Inferior parietal cortex (tissue), 1 donor: ENCODE measurements around the gene CHMP2B.

Source experiments
- DNase-seq: peaks from one replicate; pipeline ENCODE4 v3.0.0-alpha.2; 2016; ENCODE audit errors: extremely low spot score

Gene CHMP2B, protein sequence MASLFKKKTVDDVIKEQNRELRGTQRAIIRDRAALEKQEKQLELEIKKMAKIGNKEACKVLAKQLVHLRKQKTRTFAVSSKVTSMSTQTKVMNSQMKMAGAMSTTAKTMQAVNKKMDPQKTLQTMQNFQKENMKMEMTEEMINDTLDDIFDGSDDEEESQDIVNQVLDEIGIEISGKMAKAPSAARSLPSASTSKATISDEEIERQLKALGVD

DNA sequence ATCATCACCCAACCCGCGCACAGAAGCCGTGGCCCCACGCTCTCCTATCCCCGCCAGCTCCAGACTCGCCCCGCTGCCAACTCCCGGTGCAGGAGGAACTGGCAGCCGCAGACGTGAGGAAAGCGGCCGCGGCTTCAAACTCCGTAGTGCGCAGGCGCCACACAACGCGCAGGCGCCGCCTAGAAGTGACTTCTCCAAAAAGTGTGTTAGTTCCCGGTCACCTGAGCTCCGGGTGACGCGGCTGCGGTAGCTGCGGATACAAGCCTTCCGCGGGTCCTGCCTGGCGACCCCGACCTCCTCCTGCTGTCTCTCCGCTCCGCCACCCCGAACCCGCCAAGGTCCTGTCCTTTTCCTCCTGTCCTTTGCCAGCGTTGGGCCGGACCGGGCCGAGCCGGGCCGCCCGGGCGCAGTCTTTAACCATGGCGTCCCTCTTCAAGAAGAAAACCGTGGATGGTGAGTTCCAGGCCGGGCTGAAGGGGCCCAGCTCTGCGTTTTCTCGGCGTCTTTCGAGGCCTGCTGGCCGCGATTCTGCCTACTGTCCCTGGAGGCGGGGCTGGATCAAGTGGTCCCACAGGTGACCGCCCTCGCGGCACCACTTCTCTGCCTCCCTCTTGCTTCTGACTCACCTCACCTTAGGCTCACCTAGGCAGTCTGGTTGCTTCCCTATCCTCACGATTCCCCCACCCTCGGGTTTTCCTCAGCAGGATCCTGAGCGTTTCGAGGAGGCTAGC is at the start of gene CHMP2B:
CHMP2B (plus strand) TSS at position 206 of the 731 bp plus-strand sequence; CDS start at position 420, 214 bp downstream.
- DNase-seq: peak; percentile 95

DNA sequence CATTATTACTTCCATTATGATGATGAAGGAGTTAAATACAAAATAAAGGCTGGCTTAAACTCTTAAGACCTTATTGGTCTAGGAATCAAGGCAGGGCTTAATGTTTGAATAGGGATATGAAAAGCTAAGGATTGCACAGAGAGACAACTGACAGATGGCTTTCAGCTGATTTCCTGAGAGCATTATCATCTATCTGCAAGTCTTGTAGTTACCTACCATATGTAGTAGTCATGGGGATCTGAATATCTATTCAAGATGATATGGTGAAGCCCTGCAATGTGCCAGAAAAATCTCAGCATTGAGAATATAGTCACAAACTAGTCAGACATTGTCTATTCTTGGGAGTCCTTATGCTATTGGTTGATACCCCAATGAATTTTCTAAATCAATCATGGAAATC is 47.5 kb upstream of the CHMP2B start:
- no peak for DNase-seq

DNA sequence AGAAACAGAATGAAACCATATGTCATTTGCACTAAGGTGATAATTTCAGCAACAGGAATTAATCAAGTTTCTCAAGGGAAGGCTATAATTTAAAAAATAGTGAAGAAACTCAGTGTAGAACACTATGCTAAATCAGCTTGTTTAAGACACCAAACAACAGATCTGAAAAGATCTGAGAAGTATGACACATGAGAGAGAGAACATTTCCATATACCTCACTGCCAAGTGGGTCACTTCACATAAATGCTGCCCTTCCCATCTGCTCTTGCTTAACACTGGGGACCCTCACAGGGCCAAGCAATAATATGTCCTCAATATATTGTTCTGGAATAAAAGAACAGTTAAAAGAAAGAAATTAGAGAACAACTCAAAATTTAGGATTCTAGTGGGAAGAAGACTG is 45.6 kb upstream of the CHMP2B start:
- no peak for DNase-seq

DNA sequence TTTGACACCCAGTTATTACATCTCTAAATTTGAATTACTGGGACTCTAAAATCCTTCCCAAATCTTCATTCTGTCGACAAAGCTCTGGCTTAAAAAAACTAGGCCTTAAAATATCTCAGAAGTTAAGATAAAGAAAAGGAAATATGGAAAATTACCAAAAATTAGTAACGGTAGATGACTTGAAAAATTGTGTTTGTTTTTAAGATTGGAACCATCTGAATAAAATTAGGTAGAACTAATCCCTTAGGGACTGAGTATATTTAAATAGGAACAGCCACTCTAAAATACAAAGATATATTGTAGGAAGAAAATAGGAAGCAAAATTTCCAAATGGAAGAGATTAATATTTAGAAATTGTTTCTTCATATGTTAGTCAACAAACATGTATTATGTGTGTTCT is 45.1 kb upstream of the CHMP2B start:
- DNase-seq: no peak

DNA sequence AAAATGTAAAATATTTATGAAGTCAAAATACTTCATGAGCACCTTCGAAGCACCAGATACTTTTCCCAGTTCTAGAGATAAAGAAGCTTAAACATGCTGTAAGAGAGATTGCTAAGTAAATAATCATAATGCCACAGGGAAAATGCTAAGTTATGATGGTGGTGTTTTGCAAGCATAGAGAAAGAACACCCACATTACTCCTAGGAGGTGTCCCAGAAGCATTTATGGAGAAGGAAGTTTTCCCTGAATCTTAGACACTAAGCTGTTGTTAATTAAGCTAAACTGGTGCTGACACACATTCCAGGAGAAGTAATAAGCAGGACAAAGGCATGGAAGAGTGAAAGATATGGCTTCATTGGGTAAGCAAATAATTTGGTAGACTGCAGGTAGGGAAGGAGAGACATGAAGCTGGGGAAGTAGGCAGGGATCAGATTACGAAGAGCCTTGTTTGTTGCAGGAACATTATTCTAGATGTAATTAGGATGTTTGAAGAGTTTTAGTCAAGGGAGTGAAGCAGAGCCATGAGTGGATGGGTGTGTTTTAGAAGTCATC is 40.4 kb upstream of the CHMP2B start:
- DNase-seq: no peak

DNA sequence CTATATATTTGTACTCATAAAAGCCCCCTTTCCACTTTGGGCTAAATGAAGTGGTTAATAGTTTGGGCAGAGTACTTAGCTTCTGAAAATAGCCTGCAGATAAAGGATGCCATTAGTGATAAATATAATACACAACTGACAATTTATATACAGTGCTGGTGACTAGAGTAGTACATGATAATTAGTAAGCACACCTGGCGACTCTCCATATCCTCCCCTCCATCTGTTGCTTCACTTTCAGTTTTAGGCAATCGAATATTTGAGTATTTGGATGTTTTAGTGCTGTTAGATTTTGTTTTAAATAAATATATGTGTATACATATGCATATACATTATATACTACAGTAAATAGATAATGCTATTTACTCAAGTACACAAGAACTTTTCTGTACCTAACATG is 35.9 kb upstream of the CHMP2B start:
- DNase-seq: no peak

DNA sequence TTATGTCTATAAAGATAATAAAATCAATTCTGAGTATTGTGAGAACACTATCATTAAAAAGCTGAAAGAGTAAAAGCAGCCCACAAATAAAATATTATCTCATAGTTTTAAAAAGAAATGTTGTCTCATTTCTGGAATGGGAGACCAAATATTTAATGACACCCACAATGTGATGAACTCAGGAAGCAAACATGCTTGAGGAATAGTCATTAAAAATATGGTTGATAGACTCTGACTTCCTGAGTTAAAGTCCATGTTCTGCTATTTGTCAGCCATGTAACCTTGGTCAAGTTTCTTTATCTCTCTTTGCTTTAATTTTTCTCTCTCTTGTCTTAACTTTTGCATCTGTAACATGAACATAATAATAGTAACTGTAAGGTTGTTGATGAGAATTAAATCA is 35.5 kb upstream of the CHMP2B start:
- DNase-seq: no peak

DNA sequence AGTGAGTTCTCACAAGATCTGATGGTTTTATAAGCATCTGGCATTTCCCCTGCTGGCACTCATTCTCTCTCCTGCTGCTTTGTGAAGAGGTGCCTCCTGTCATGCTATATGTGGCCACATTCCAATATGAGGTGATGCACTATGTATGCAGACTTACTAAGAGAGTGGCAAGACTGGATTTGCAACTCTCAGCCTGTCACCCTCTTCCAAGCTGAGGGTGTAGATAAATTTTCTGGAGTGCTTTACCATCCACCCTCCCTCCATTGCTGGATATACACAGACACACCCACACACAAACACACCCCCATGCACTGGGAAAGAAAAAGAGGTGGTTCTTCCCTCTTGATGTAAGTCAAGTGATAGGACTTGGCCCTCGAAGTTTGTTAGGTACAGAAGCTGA is 30.2 kb upstream of the CHMP2B start:
- DNase-seq: no peak

DNA sequence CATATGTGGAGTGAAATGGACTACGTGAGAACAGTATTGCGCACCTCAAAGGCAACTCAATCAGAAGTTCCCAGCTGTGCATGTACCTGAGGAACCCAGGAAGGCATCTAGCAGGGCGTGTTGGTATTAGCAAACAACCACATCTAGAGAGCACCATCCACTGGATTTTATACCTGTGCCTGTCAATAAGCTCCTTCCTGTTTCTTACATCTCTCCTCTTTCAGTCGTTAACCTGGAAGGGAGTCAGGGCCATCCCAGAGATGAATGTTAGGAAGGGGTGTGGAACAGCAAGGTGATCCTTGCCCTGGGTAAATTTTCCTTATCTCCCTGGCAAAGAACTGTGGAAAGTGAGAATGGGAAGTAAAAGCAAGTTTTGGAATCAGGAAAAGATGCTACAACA is 29.6 kb upstream of the CHMP2B start:
- DNase-seq: no peak

DNA sequence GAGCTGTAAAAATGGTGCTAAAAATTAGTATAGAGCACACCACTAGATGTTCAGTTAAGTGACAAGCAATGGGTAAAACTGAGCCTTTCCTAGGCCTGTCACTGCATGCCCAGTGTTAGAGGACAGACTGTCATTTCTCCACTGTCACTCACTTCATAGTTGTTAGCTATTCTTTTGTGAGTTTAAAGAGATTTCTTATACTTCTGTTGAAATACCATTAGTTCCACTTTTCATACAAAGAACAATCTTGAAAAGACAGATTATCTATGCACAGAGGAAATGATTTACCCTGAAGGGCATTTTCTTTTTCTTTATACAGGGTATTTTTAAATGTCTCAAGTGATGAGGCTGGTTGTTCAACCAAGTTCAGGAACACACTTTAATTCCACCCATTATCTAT is 28.3 kb upstream of the CHMP2B start:
- no peak for DNase-seq

DNA sequence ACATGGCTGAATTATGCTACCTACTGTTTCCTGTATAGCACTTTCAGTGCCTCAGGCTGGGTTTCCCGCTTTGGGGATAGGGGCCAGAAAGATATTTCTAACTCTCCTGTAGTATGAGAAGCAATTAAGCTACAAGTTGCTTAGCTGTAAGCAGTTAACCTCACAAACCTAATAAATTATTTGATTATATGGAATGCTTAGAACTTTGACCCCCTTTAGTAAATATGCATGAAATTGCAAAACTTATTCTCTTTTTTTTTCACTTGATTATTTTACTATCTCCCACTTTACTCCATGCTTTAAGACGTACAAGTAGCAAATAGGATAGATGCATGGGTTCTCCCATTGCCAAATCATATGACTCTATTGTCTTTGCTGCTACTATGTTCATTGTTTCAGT is 27.5 kb upstream of the CHMP2B start:
- no peak for DNase-seq

DNA sequence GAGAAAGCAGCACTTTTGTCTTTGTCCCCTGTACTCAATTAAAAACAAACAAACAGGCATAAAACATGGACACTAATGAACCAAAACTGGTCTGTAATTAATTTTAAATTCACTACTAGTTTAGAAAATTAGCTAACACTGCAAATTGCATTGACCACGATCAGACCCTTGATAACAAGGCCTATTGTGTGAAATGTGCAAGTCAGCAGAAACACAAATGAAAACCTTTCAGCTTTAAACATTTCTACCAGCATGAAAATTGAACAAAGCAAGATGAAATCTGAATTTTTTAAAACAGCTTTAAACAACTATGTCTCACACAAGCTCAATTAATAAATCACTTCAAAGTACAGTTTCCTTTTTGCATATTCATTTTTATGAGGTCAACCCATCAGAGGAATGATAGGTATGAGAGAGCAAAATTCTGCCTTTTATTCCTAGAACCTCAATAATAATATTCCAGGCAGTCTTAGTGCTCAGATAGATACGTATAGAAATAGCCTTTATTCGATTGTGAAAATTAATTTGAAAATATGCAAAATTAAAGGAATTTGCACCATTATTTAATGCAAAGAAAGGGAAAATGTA is 27.0 kb upstream of the CHMP2B start:
- DNase-seq: no peak

DNA sequence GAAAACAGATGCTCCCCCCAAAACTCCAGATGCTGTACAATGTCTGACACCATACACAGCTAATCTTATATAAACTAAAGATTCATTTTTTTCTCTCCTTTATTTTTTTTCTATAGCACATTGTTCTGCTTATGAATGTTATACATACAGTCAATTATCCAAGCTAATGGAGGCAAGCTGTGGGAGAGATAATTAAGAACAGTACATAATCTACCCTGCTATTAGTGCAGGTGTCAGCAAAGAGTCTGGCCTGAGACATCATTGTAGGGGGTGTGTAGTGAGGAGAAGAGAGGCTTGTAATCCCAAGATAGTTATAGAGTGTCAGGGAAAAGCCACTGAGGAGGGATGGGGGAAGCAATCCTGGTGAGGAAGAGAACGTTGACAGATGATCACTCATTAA is 25.4 kb upstream of the CHMP2B start:
- DNase-seq: no peak

DNA sequence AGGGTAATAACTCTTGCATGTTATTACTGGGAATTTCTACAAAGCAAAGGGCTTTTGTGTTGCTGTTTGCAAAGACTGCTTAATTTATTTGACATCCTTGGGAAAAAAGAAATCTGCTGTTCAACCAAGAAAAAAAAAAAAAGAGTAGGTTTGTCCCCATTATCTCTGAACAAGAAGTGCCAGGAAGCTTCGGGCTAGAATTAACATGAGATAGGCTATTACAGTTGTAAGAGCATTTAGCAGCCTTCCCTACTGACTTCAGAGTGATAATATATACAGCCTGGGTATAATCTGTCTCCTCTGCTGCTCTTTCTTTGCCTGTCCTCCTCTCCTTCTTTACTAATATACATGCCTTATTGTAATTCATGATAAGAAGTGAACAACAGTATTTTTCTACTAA is 23.3 kb upstream of the CHMP2B start:
- no peak for DNase-seq

DNA sequence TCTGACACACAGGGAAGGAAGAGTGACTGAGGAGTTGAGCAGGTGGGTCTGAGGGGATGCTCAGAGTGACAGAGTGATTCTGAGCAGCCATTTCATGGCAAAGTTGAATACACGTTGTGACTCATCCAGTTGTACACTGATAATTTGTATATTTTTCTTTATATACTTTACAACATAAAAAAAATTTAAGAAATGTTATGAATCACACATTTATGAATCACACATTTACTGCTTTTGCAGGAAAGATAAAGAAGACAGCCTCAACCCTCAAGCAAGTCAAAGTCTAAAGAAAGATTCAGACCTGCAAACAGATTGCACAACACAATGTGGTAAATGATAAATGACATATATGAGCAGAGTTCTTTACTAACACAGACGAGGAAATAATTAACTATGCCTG is 21.0 kb upstream of the CHMP2B start:
- no peak for DNase-seq

DNA sequence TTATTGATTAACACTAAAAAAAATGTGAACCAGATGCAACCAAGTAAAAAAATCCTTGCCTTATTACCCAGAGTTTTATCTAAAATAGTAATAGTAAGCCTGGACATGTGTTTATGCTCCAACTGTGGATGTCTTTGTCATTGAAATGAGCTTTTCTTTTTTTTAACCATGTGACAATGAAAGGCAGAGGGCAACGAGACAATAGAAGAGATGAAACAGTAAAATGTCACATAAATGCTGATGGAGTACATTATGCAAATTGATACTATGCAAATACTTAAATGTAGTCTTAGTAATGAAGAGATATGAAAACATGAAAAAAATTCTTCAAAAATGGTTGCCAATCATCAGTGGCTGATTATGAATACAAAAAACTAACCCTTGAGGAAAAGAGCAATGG is 20.5 kb upstream of the CHMP2B start:
- DNase-seq: no peak

DNA sequence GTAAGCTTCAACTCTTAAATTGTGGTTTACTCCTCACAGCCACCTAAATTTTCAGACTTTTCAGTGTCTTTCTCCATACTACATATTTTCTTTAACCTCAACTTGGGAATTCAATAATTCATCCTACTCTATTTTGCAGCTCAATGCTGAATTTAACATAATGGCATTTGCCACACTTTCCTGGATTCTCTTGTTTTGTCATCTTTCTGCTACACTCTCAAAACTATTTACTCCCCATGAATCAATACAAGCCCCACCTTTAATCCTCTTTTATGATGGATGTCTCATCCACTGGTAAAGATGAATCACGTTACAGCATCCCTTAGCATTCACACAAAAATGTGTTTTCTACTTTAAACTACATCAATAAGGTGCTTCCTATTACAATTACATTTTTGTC is 19.6 kb upstream of the CHMP2B start:
- DNase-seq: no peak

DNA sequence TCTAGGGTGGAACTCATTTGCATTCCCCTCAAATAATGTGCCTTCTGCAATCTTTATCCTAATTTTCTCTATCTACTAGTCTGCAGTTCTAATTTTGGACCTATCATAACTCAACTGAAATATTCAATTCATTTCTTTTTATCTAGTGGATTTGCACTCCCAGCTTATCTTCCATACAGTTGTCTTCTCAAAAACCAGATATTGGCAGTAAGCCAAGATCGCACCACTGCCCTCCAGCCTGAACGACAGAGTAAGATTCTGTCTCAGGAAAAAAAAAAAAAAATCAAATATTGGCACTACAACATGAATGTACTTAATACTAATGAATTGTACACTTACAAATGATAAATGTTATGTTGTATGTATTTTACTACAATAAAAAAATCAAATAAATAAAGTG is 18.0 kb upstream of the CHMP2B start:
- DNase-seq: no peak

DNA sequence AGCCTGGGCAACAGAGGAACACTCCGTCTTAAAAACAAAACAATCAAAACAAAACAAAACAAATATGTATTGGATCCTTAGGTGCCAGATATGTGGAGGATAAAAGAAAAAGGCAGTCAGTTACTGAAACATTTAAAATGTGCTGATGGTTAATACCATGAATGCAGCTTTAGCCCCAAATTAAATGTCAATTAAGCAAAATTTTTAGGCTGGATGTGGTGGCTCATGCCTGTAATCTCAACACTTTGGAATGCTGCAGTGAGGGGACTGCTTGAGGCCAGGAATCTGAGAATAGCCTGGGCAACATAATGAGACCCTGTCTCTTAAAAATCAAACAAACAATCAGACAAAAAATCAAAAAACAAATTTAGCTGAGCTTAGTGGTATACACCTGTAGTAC is 8.5 kb upstream of the CHMP2B start:
- no peak for DNase-seq

DNA sequence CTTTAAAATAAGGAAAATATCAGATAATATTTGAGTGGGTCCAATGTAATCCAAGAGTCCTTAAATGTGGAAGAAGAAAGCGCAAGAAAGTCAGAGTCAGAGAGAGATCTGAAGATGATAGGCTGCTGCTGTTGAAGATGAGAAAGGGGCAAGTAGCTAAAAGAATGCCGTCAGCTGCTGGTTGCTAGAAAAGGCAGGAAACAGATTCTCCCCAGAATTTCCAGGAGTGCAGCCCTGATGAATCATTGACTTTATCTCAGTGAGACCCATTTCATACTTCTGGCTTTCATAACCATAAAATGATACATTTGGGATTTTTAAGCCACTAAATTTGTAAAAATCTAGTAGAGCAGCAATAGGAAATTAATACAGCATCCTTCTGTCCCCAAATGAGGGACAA is 7.5 kb upstream of the CHMP2B start:
- DNase-seq: no peak

DNA sequence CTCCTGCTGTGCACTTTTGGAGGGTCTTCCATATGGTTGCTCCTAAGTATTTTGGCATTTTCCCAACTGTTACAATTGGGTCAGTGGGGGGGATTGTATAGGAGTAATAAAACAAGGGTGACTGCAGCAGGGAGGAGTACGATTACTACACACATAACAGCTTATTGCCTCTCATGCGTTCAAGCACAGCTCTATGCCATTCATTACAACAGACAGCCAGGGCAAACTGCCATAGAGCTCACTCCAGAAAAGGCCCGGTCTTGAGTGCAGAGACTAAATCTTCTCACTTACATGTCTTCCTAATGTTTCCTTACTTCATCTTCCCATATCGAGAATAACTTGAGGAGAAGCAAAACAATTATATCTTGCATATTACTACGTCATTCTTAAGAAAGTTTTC is 1.4 kb upstream of the CHMP2B start:
- no peak for DNase-seq

DNA sequence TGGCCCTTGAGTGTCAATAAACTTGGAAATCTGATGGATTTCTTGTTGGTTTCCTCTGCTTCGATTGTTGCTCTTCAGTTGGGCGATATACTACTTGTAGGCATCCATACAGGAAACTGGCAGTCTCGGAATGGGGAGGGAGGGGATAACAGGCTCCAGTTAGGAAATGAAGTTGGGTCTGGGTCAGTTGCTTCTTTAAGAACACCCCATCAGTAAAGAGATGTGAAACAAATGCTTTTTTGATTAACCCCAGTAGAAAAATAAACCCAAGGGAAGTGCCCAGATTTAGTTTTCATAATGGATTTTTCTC is 681 bp downstream of the CHMP2B start:
- no peak for DNase-seq

DNA sequence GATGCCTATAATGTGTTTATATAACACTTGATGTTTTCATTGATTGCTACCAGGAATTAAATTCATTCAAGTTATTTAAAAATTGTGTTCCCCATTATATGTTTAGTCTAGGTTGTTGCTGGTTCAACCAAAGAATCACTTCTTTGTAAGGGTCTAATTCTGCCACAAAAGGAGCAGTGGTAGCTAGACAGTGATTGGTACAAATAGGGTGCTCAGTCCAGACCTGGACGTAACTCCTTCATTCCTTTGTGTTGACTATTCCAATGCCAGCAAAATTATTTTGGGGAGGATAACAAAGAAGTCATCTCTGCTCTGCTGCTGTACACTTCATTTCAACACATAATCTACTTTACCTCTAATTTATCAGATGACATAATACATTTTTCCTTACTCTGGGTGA is 1.2 kb downstream of the CHMP2B start:
- no peak for DNase-seq
